ENCODE results near the gene SAP25. TPM values are rescaled to one million over a fixed set of nuclear protein-coding genes. Genes with fewer than 3 reads are reported as not detected.

SAP25 gene
- total and polyA plus RNA-seq, 2 of the 8 experiments (the other 6 are each of a cell fraction or from before 2014, with no cell fraction given) = 3.6 to 5.8 TPM

- Histone ChIP-seq H3K4ac (replicated peaks; ENCODE audit: insufficient read length, low read depth, low read length) (no peak overlapping the region), H2AK5ac (ENCODE audit: low read depth, low read length) (no peak overlapping the region), H3K4me1 (replicated peaks in 1 of 4; ENCODE audit: control insufficient read depth in 3 of 4, insufficient read depth in 4 of 4, low read length in 3 of 4) (peaks cover 0 to 20% (median 15%) of the 10 kb centered on the region in 4 experiments; a peak in 6 of 7 replicates), H3K27me3 (replicated peaks in 1 of 4; ENCODE audit: control insufficient read depth in 3 of 4, extremely low read depth in 1 of 4, insufficient read depth in 3 of 4, low read length in 3 of 4) (no peaks in the 10 kb centered on the region; a peak in 2 of 7 replicates), H4K8ac (ENCODE audit: extremely low read depth, insufficient read depth, low read length) (no peak overlapping the region), H2BK15ac (ENCODE audit: low read length) (no peak overlapping the region), H3K56ac (replicated peaks; ENCODE audit: insufficient read length, low read depth, low read length) (no peak overlapping the region), H3K36me3 (ENCODE audit: control insufficient read depth in 2 of 4, insufficient read depth in 4 of 4, low read length in 3 of 4) (peaks cover 0 to 6% (median 3%) of the 10 kb centered on the region in 4 experiments; a peak in 4 of 8 replicates), H4K5ac (ENCODE audit: insufficient read length, low read depth, low read length) (no peak overlapping the region), H3K27ac (ENCODE audit: low read depth, low read length) (no peak overlapping the region), H2BK5ac (ENCODE audit: low read depth, low read length) (no peak overlapping the region), H3K4me2 (ENCODE audit: insufficient read depth in 1 of 2, low read depth in 2 of 2, low read length in 2 of 2) (no peak overlapping the region), H3K23me2 (ENCODE audit: low read depth, low read length) (peaks cover 7% of the 10 kb centered on the region), H2BK12ac (ENCODE audit: low read depth, low read length) (no peak overlapping the region), H3K14ac (ENCODE audit: insufficient read length) (no peak overlapping the region), H3K9me3 (ENCODE audit: insufficient read depth in 2 of 2, low read depth in 1 of 2, low read length in 1 of 2) (no peaks in the 10 kb centered on the region), H2BK20ac (ENCODE audit: low read length) (no peak overlapping the region), H4K20me1 (replicated peaks in 1 of 2; ENCODE audit: control insufficient read depth in 1 of 2, insufficient read depth in 2 of 2, low read length in 2 of 2) (peaks cover 0 to 5% of the 10 kb centered on the region in 2 experiments), H3K9ac (replicated peaks in 1 of 4; ENCODE audit: extremely low read depth in 1 of 4, low read depth in 3 of 4, low read length in 3 of 4) (no peak overlapping the region), H3K4me3 (ENCODE audit: extremely low read depth in 1 of 4, insufficient read depth in 2 of 4, low read depth in 3 of 4, low read length in 4 of 4) (no peak overlapping the region), H2BK120ac (replicated peaks; ENCODE audit: low read depth, low read length) (no peak overlapping the region), H3K79me2 (ENCODE audit: control insufficient read depth in 1 of 2, insufficient read depth in 2 of 2, low read length in 2 of 2) (peaks cover 0 to 6% of the 10 kb centered on the region in 2 experiments; a peak in 1 of 4 replicates), H3K18ac (ENCODE audit: extremely low read depth, low read length) (no peak overlapping the region), H2AFZ (ENCODE audit: low read length) (no peak overlapping the region), H4K91ac (replicated peaks; ENCODE audit: insufficient read length, low read length) (no peak overlapping the region), H3K23ac (ENCODE audit: insufficient read length) (no peak overlapping the region), H3K79me1 (ENCODE audit: low read depth, low read length) (0 out of 2 replicates have a peak, but pooled peaks cover 4% of the 10 kb centered on the region)
- no peak for TF ChIP-seq TEAD4 (IDR thresholded peaks at IDR 0.05; ENCODE audit: low read depth, low read length)
- no peak for TF ChIP-seq CHD2 (IDR thresholded peaks at IDR 0.05; ENCODE audit: low read length)
- no peak for TF ChIP-seq JUND (IDR thresholded peaks at IDR 0.05; ENCODE audit: low read length)
- no peak for TF ChIP-seq MAX (IDR thresholded peaks at IDR 0.05)
- no peak for TF ChIP-seq CTCF (IDR thresholded peaks at IDR 0.05; ENCODE audit: control extremely low read depth in 1 of 3, insufficient read depth in 1 of 3, low read depth in 1 of 3, low read length in 3 of 3)
- TF ChIP-seq TBP (IDR thresholded peaks at IDR 0.05; ENCODE audit: low read depth, low read length) = no peak
- WGBS, 2 experiments (ENCODE audit: extremely low coverage in 1 of 2, insufficient coverage in 1 of 2, insufficient read length in 1 of 2, insufficient replicate concordance in 2 of 2, low coverage in 1 of 2, low lambda C conversion rate in 2 of 2, missing lambda C conversion rate in 1 of 2) = 94% methylated on average over 4 of the region's 4 CpGs; no CpG with 5 or more reads in 1 of the 2 experiments
- DNase-seq (ENCODE audit: low read depth in 1 of 2, low spot score in 2 of 2) (no peak), FAIRE-seq (no peak)
- ChIA-PET POLR2A (ENCODE audit: partially characterized antibody) (interaction anchor here (0.6 to 6.6 kb wide), 4 partner anchors 11 to 1083 kb away, joined by 3 to 67 read pairs (median 3); partner anchors contain the start of genes FBXO24 and LRCH4), CTCF (ENCODE audit: partially characterized antibody) (interaction anchor here (0.5 to 1.8 kb wide), 9 partner anchors 12 to 41 kb away, joined by 3 to 5 read pairs (median 3); partner anchors contain the start of genes FBXO24 and MOSPD3)
These were observed 24.7 kb upstream of the SAP25 start for GRCh38 chr7:100598425-100598824.
